ENCODE results near the gene GIT2. TPM values are rescaled to one million over a fixed set of nuclear protein-coding genes. Genes with fewer than 3 reads are reported as not detected.

GIT2 gene
- total and polyA plus RNA-seq, 10 of the 15 experiments (the other 5 are each of a cell fraction or from before 2014, with no cell fraction given): 9.1 to 49.9 (median 43.9) TPM

- Histone ChIP-seq H3K27me3 (replicated peaks in 1 of 2; ENCODE audit: control insufficient read depth in 2 of 2, insufficient read depth in 2 of 2, low read length in 1 of 2) (no peaks in the 10 kb centered on the region), H3K9ac (ENCODE audit: control insufficient read depth, insufficient read depth, low read length) (no peak overlapping the region), H3K4me2 (ENCODE audit: control insufficient read depth, insufficient read depth) (no peak overlapping the region), H2AFZ (ENCODE audit: control insufficient read depth, low read depth, low read length) (no peak overlapping the region), H3K9me3 (replicated peaks; ENCODE audit: control insufficient read depth, insufficient read depth, low read length) (no peaks in the 10 kb centered on the region), H3K36me3 (ENCODE audit: control insufficient read depth in 2 of 2, insufficient read depth in 2 of 2, low read length in 1 of 2) (peaks cover 29 to 36% of the 10 kb centered on the region in 2 experiments), H3K79me2 (ENCODE audit: control insufficient read depth, insufficient read depth, low read length) (no peaks in the 10 kb centered on the region), H3K27ac (ENCODE audit: control insufficient read depth, insufficient read depth) (no peak overlapping the region), H3K4me3 (no peak overlapping the region), H3K4me1 (ENCODE audit: control insufficient read depth, insufficient read depth, low read length) (peaks cover 11% of the 10 kb centered on the region; the same call in 1 of the 2 replicates), H4K20me1 (ENCODE audit: control insufficient read depth, insufficient read depth) (no peaks in the 10 kb centered on the region)
- DNase-seq (ENCODE audit: low read depth, low spot score): no peak
- TSS peak; percentile 22 for BruUV-seq (replicated peaks)
- ChIA-PET SMC1A (ENCODE audit: uncharacterized antibody, unreplicated experiment) (interaction anchor here (1.2 kb wide), 1 partner anchor 63 kb away, joined by 3 read pairs; no protein-coding TSS in a partner anchor), CTCF (interaction anchor here (1.1 kb wide), 1 partner anchor 44 kb away, joined by 3 read pairs; no protein-coding TSS in a partner anchor), POLR2A (no interaction called here), RAD21 (ENCODE audit: unreplicated experiment) (interaction anchor here (0.6 kb wide), 1 partner anchor 63 kb away, joined by 3 read pairs; no protein-coding TSS in a partner anchor)
- intact Hi-C loops (cut with micrococcal nuclease; ENCODE audit: unreplicated experiment) (no loop called here), in situ Hi-C loops (cut with MboI) (no loop called here)
- ATAC-seq: no peak
- FAIRE-seq: no peak
- 95% methylated on average over 4 of the region's 4 CpGs for WGBS (ENCODE audit: insufficient coverage, insufficient replicate concordance, low lambda C conversion rate, missing lambda C conversion rate)
- TF ChIP-seq PAX5 (IDR thresholded peaks at IDR 0.05; ENCODE audit: borderline replicate concordance, low read depth, low read length) (no peak), ZNF687 (IDR thresholded peaks at IDR 0.05) (no peak), RELB (IDR thresholded peaks at IDR 0.05; ENCODE audit: low read depth) (no peak), KAT2A (conservative IDR thresholded peaks at IDR 0.05; ENCODE audit: control insufficient read depth, low read depth, low read length) (no peak), ATF7 (IDR thresholded peaks at IDR 0.05; ENCODE audit: low read depth) (no peak), POU2F2 (IDR thresholded peaks at IDR 0.05; ENCODE audit: borderline replicate concordance, low read depth, low read length) (no peak), NFYB (IDR thresholded peaks at IDR 0.05; ENCODE audit: insufficient read depth, low read depth, low read length) (no peak), SKIL (IDR thresholded peaks at IDR 0.05; ENCODE audit: low read depth, poor library complexity, severe bottlenecking) (no peak), ZNF622 (IDR thresholded peaks at IDR 0.05) (no peak), GABPA (IDR thresholded peaks at IDR 0.05; ENCODE audit: low read depth) (no peak), NFXL1 (IDR thresholded peaks at IDR 0.05; ENCODE audit: borderline replicate concordance) (no peak), BACH1 (IDR thresholded peaks at IDR 0.05; ENCODE audit: borderline replicate concordance) (no peak), ZSCAN29 (IDR thresholded peaks at IDR 0.05) (no peak), ELK1 (IDR thresholded peaks at IDR 0.05; ENCODE audit: low read depth, low read length) (no peak), IRF4 (IDR thresholded peaks at IDR 0.05; ENCODE audit: low read depth, low read length) (no peak), MYC (IDR thresholded peaks at IDR 0.05; ENCODE audit: insufficient read depth, insufficient read length, insufficient replicate concordance, low read length, severe bottlenecking) (no peak), PML (IDR thresholded peaks at IDR 0.05; ENCODE audit: low read length) (no peak)
These were observed 47.8 kb downstream of the GIT2 start for GRCh38 chr12:109948368-109948767.
